ENCODE measurements around the gene FABP6.

The FABP6 gene

GRCh38 chr5:160285316-160285715 is 56.0 kb downstream of the FABP6 start:
- no peak for TF ChIP-seq CTCF (IDR thresholded peaks at IDR 0.05; ENCODE audit: extremely low read depth, missing control alignments)
- DNase-seq (ENCODE audit: low spot score): no peak

GRCh38 chr5:160286947-160287346 is 57.6 kb downstream of the FABP6 start:
- DNase-seq (ENCODE audit: low spot score): no peak
- no peak for TF ChIP-seq CTCF (IDR thresholded peaks at IDR 0.05; ENCODE audit: extremely low read depth, missing control alignments)

- no peak for DNase-seq (ENCODE audit: low spot score)
- no peak for TF ChIP-seq CTCF (IDR thresholded peaks at IDR 0.05; ENCODE audit: extremely low read depth, missing control alignments)
Observed at GRCh38 chr5:160287378-160288051, 58.2 kb downstream of the FABP6 start.

All from GM20000 (cell line).